COR-L47 (cell line): ENCODE results near the gene NANOS3.

Experiments used
- DNase-seq: peaks from one replicate; lab custom pipeline; 2025; lab: John Stamatoyannopoulos, UW

Gene NANOS3

GRCh38 chr19:13885826-13886365 lies 9.0 kb downstream of the NANOS3 start:
- DNase-seq: no peak

GRCh38 chr19:13887018-13887436 lies 10.1 kb downstream of the NANOS3 start:
- DNase-seq: no peak

- DNase-seq: no peak
Observed at GRCh38 chr19:13887517-13887916, 10.6 kb downstream of the NANOS3 start.

GRCh38 chr19:13888281-13888680 lies 11.3 kb downstream of the NANOS3 start:
- DNase-seq: no peak

- DNase-seq: no peak
Observed at GRCh38 chr19:13890136-13890535, 13.2 kb downstream of the NANOS3 start.

- no peak for DNase-seq
Observed at GRCh38 chr19:13892870-13893269, 15.9 kb downstream of the NANOS3 start.

- no peak for DNase-seq
Observed at GRCh38 chr19:13894552-13894951, 17.6 kb downstream of the NANOS3 start.

GRCh38 chr19:13896227-13896626 lies 19.3 kb downstream of the NANOS3 start:
- no peak for DNase-seq

- no peak for DNase-seq
Observed at GRCh38 chr19:13899393-13899792, 22.5 kb downstream of the NANOS3 start.

GRCh38 chr19:13899912-13900584 lies 23.1 kb downstream of the NANOS3 start:
- no peak for DNase-seq

- DNase-seq: no peak
Observed at GRCh38 chr19:13902993-13903555, 26.1 kb downstream of the NANOS3 start.

GRCh38 chr19:13905634-13906520 lies 28.9 kb downstream of the NANOS3 start, which contains the start of the genes BRME1 and CC2D1A:
BRME1 (minus strand) TSS chr19:13906117; CDS start chr19:13904892, 1,225 bp downstream.
CC2D1A (plus strand) TSS chr19:13906201; CDS start chr19:13906442, 241 bp downstream.
- DNase-seq: peak; percentile 94

- no peak for DNase-seq
Observed at GRCh38 chr19:13906521-13906904, 29.6 kb downstream of the NANOS3 start.

- DNase-seq: no peak
Observed at GRCh38 chr19:13906910-13907309, 30.0 kb downstream of the NANOS3 start.

- no peak for DNase-seq
Observed at GRCh38 chr19:13908674-13909073, 31.7 kb downstream of the NANOS3 start.

- DNase-seq: no peak
Observed at GRCh38 chr19:13909430-13909829, 32.5 kb downstream of the NANOS3 start.

- DNase-seq: no peak
Observed at GRCh38 chr19:13913352-13913751, 36.4 kb downstream of the NANOS3 start.

GRCh38 chr19:13914777-13915176 lies 37.8 kb downstream of the NANOS3 start:
- DNase-seq: no peak

GRCh38 chr19:13917888-13918406 lies 41.0 kb downstream of the NANOS3 start:
- no peak for DNase-seq

- no peak for DNase-seq
Observed at GRCh38 chr19:13918726-13919411, 41.9 kb downstream of the NANOS3 start.

GRCh38 chr19:13920524-13920923 lies 43.6 kb downstream of the NANOS3 start:
- no peak for DNase-seq
